Right kidney (tissue), 1 donor: ENCODE results near the gene ARHGEF4.

ENCODE experiments used
- DNase-seq: peaks from one replicate; pipeline ENCODE4 v3.0.0-alpha.2; 2016

ARHGEF4 gene

GRCh38 chr2:130834091-130834930, 2.4 kb upstream of the ARHGEF4 start:
- peak; percentile 29 for DNase-seq

GRCh38 chr2:130834931-130835765, 1.6 kb upstream of the ARHGEF4 start:
- DNase-seq = no peak

- no peak for DNase-seq
Measured at GRCh38 chr2:130835766-130836015, 1.0 kb upstream of the ARHGEF4 start.

- peak; percentile 43 for DNase-seq
Measured at GRCh38 chr2:130837175-130837810, 579 bp downstream of the ARHGEF4 start.

- no peak for DNase-seq
Measured at GRCh38 chr2:130837811-130838565, 1.3 kb downstream of the ARHGEF4 start.

- no peak for DNase-seq
Measured at GRCh38 chr2:130839011-130839780, 2.5 kb downstream of the ARHGEF4 start.

GRCh38 chr2:130840506-130840905, 3.8 kb downstream of the ARHGEF4 start:
- DNase-seq = no peak

GRCh38 chr2:130841741-130842365, 5.1 kb downstream of the ARHGEF4 start:
- no peak for DNase-seq

GRCh38 chr2:130842770-130843169, 6.1 kb downstream of the ARHGEF4 start:
- DNase-seq = no peak

GRCh38 chr2:130843321-130843985, 6.7 kb downstream of the ARHGEF4 start:
- no peak for DNase-seq

GRCh38 chr2:130844161-130844560, 7.4 kb downstream of the ARHGEF4 start:
- no peak for DNase-seq

- no peak for DNase-seq
Measured at GRCh38 chr2:130845505-130846085, 8.9 kb downstream of the ARHGEF4 start.

GRCh38 chr2:130846233-130846632, 9.5 kb downstream of the ARHGEF4 start:
- no peak for DNase-seq

GRCh38 chr2:130846686-130847375, 10.1 kb downstream of the ARHGEF4 start:
- DNase-seq = no peak

GRCh38 chr2:130847776-130848525, 11.2 kb downstream of the ARHGEF4 start:
- no peak for DNase-seq

- DNase-seq = no peak
Measured at GRCh38 chr2:130848526-130849210, 12.0 kb downstream of the ARHGEF4 start.

GRCh38 chr2:130849896-130850787, 13.4 kb downstream of the ARHGEF4 start:
- DNase-seq = no peak
